Activated T-helper 1 cell treated with anti-CD3 and anti-CD28 coated beads, Interleukin-12 subunit alpha, Interleukin-12 subunit beta, Interleukin-2, Interleukin-4 antibody, amounts not matched to agents 30 ng/mL and 10 ng/mL and 1 ng/mL, durations not matched to agents 14 hours and 24 hours and 36 hours (primary cell): ENCODE measurements around the gene PSD4. TPM values are rescaled to one million over a fixed set of nuclear protein-coding genes. Genes with fewer than 3 reads are reported as not detected.

ENCODE experiments used
- DNase-seq: peaks from one replicate; pipeline ENCODE4 v3.0.0; 2021; ENCODE audit warnings: low spot score
- H3K27ac Mint-ChIP-seq: one replicate; pipeline ENCODE4 v1.8.0; 2021; ENCODE audit warnings: mild to moderate bottlenecking, mixed read lengths
- H3K27me3 Mint-ChIP-seq: one replicate; pipeline ENCODE4 v1.8.0; 2022; ENCODE audit warnings: mild to moderate bottlenecking, moderate library complexity, mixed read lengths; ENCODE audit not compliant: insufficient read depth
- H3K36me3 Mint-ChIP-seq: one replicate; pipeline ENCODE4 v1.8.0; 2021; ENCODE audit warnings: low read depth, mixed read lengths
- H3K4me1 Mint-ChIP-seq: one replicate; pipeline ENCODE4 v1.8.0; 2021; ENCODE audit warnings: low read depth, mixed read lengths
- H3K4me3 Mint-ChIP-seq: one replicate; pipeline ENCODE4 v1.8.0; 2021; ENCODE audit warnings: mild to moderate bottlenecking, moderate library complexity, mixed read lengths
- H3K9me3 Mint-ChIP-seq: one replicate; pipeline ENCODE4 v1.8.0; 2021; ENCODE audit warnings: mixed read lengths
- intact Hi-C: fragments of 100-400 bp; cut with micrococcal nuclease; formaldehyde crosslinking; loops from one replicate; pipeline ENCODE4 v1.15.1; 2024
- total RNA-seq: library from RNA; stranded (reverse); gene quantifications from 2 replicates; pipeline ENCODE4 v1.2.3, GENCODE V29; 2022

Gene PSD4
- total RNA-seq, 1 donor from 2014 or later: 257 TPM

DNA sequence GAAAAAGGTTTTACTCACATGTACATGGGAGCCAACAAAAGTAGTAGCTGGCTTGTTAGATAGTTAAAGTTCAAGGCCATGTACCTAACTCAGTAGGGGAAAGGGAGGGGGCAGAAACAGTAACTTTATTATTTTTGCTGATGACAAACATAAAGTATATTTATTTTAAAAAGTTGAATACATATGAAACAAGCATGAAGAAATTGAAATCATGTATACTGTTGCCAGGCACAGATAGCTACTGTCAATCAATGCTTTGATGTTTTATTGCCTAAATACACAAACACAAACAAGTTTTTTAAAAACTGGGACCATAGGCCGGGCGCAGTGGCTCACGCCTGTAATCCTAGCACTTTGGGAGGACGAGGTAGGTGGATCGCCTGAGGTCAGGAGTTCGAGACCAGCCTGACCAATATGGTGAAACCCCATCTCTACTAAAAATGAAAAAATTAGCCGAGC is 7.6 kb upstream of the PSD4 start:
- peaks cover 46% of the 10 kb centered on the region for H3K4me1 Mint-ChIP-seq
- no peaks in the 10 kb centered on the region for H3K27me3 Mint-ChIP-seq
- peaks cover 8% of the 10 kb centered on the region for H3K9me3 Mint-ChIP-seq
- peaks cover 11% of the 10 kb centered on the region for H3K36me3 Mint-ChIP-seq
- intact Hi-C loops: no loop called here
- H3K4me3 Mint-ChIP-seq: no peak overlapping the region
- H3K27ac Mint-ChIP-seq: peak overlapping the region; percentile 31
- DNase-seq: no peak

DNA sequence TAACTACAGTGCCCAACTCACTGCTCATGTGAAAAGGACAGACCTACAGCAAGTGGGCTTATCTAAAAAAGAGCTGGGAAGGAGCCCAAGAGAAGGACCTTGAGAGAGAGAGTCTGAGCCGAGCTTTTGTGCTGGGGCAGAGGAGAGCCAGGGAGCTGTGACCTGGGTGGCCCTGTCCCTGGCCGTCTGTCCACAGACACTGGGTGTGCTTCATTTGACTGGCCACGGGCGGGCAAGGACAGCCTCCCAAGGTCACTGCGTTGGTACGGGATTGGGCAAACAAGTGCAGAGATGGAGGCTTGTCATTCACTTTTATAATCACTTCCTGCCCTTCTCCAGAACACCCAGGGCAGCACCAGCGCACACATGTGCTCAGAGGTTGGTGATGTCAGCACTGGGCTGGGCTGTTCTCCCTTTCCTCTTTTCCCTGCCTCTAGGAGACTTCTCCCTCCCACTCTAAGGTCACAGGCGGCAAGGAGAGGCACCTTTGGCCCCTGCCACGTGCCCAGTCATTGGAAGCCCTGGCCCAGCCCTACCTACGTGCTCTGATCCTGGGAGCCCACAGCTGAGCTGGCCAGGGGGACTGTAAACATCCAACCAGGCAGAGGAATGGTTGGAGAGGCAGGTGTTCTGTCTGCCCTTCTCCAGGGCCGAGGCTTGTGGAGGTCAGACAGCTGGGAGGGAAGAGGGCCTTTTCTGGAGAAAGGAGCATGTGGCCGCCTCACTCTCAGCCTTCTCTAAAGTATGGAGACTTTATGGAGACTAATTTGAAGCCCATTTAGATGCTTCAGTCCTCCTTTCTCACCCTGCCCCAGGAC is 6.4 kb upstream of the PSD4 start:
- no peaks in the 10 kb centered on the region for H3K27me3 Mint-ChIP-seq
- H3K4me3 Mint-ChIP-seq: peak overlapping the region; percentile 57
- peak; percentile 23 for DNase-seq
- H3K27ac Mint-ChIP-seq: peak overlapping the region; percentile 93
- H3K9me3 Mint-ChIP-seq: peaks cover 10% of the 10 kb centered on the region
- peaks cover 16% of the 10 kb centered on the region for H3K36me3 Mint-ChIP-seq
- intact Hi-C loops: no loop called here
- H3K4me1 Mint-ChIP-seq: peaks cover 55% of the 10 kb centered on the region

DNA sequence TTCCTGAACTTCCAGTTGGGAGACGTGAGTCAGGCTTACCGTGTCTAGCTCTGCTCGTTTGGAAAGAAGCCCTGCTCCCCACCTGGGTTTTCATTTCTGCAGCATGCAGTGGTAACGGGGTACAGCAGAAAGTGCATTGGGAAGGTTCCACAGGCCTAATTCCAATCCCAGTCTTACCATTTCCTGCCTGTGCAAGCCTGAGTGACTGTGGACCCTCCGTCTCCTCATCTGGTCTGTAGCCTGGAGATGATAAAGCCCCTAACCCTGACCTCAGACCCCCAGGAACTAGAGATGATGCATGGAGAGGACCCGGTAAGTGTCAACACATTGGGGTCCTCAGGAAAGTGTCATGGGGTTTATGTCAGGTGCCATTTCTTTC is 5.8 kb upstream of the PSD4 start:
- DNase-seq: no peak
- H3K36me3 Mint-ChIP-seq: peaks cover 18% of the 10 kb centered on the region
- no peaks in the 10 kb centered on the region for H3K27me3 Mint-ChIP-seq
- peaks cover 10% of the 10 kb centered on the region for H3K9me3 Mint-ChIP-seq
- H3K27ac Mint-ChIP-seq: peak overlapping the region; percentile 93
- intact Hi-C loops: no loop called here
- peaks cover 55% of the 10 kb centered on the region for H3K4me1 Mint-ChIP-seq
- H3K4me3 Mint-ChIP-seq: peak overlapping the region; percentile 42

DNA sequence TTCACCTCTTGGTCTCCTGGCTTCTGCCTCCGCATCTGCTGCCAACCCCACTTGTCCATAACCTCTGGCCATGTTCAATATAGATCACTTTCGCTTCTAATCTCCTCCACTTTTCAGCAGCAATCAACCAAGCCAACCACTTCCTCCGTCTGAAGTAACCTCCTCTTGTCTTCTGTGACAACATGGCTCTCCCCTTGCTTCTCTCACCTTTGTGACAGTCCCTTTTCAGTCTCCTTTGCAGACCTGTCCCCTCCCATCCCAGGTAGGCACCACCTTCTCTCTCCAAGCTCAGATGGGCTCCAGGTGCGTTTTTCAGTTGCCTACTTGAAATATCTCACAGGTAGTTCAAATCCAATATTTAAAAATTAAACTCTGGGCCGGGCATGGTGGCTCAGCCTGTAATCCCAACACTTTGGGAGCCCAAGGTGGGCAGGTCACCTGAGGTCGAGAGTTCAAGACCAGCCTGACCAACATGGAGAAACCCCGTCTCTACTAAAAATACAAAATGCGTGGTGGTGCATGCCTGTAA is 4.7 kb upstream of the PSD4 start:
- Mint-ChIP-seq H3K27me3 (no peaks in the 10 kb centered on the region), H3K9me3 (peaks cover 10% of the 10 kb centered on the region), H3K27ac (peak overlapping the region; percentile 93), H3K36me3 (peaks cover 21% of the 10 kb centered on the region), H3K4me1 (peaks cover 63% of the 10 kb centered on the region), H3K4me3 (peak overlapping the region; percentile 42)
- DNase-seq: peak; percentile 25
- intact Hi-C loops: no loop called here

DNA sequence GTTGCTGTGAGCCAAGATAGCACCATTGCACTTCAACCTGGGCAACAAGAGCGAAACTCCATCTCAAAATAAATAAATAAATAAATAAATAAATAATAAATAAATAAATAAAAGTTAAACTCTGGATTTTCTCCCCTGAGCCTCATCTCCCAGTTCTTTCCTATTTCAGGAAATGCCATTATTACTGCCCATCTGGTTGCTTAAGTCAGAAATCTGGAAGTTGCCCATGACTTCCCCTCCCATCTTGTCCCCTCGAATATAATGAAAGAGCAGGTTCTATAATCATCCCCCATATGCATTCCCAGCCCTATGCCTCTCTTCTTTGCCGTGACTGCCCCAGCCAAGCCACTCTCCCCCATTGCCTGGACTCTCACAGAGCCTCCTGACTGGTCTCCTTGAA is 4.2 kb upstream of the PSD4 start:
- Mint-ChIP-seq H3K9me3 (peaks cover 10% of the 10 kb centered on the region), H3K27ac (peak overlapping the region; percentile 62), H3K27me3 (no peaks in the 10 kb centered on the region), H3K36me3 (peaks cover 24% of the 10 kb centered on the region), H3K4me1 (peaks cover 63% of the 10 kb centered on the region), H3K4me3 (peak overlapping the region; percentile 4)
- intact Hi-C loops: no loop called here
- no peak for DNase-seq

DNA sequence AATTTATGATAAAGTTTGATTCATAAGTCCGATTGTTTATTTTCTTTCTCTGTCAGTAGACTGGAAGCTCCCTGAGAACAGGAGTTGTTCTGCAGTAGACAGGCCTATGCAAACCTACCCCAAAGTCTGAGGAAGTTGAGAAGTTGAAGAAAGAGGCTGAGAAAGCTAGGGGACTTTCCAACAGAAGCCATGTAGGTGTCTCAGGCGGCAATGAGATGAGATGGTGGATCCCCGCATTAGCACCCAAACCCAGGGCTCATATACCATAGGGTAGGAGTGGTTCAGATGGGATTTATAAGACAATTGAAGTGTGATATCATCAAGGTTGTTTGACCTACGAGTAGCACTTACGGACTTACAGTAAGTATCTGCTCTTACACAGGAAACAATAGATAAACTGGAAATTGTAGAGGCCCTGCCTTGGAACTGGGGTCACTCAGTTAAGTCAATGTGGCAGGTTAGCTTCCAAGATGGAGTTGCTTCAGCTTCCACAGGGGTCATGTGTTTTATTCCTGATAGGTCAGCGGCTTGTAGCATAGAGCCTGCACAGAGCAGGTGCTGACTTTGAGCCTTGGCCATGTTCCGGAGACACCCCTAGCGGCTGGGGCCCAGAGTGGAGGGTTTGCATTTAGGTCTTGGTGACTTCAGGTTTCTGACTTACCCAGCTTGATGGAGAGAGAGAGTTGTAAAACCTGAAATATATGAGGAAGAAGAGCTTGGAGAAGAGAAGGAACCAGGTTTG is 2.3 kb upstream of the PSD4 start:
- Mint-ChIP-seq H3K27me3 (peaks cover 3% of the 10 kb centered on the region), H3K4me3 (peak overlapping the region; percentile 16), H3K9me3 (peaks cover 10% of the 10 kb centered on the region), H3K27ac (peak overlapping the region; percentile 66), H3K36me3 (peaks cover 34% of the 10 kb centered on the region), H3K4me1 (peaks cover 73% of the 10 kb centered on the region)
- intact Hi-C loops: loop anchor here (2.0 to 10.0 kb wide), 3 partner anchors 67 to 897 kb away; partner anchors contain the start of genes SLC20A1 and ZC3H6
- no peak for DNase-seq

DNA sequence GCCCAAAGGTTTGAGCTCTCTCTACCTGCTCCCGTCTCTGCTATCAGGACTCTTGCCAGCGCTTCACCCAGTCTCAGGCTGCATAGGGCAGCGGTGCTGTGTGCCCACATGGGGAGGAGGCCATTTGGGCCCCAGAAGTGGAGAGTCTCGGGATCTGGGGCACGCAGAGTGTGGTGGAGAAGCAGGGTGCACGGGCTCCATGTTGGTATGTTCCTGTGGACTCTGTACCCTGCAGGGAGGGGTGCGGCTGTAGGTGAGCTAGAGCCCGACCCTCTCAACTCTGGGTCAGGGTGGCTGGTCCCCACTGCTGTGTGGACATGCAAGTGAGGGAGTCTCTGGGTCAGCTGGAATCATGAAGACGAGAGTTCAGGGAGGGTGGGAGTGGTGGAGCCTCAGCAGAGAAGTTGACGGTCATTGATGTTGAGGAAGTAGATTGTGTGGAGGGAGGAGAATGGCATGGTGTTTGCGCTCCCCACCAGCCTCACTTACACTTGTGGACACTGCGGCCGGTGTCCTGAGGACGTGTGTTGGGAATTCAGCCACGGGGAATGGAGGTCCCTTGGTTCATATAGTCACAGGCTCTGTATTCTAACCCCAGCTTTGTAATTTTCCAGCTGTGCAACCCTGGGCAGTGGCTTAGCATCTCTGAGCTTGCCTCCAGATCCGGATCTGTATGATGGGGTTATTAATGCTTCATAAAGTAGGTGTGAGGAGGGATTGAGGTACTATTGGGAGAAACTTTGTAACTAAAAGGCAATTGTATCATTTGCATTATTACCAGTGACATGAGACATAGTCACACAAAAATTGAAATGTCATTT is 840 bp upstream of the PSD4 start:
- Mint-ChIP-seq H3K9me3 (peaks cover 10% of the 10 kb centered on the region), H3K4me1 (peaks cover 72% of the 10 kb centered on the region), H3K4me3 (peak overlapping the region; percentile 89), H3K27me3 (peaks cover 3% of the 10 kb centered on the region), H3K27ac (peak overlapping the region; percentile 93), H3K36me3 (peaks cover 44% of the 10 kb centered on the region)
- intact Hi-C loops: loop anchor here (1.0 to 10.0 kb wide), 6 partner anchors 16 to 898 kb away; partner anchors contain the start of genes CKAP2L, SLC20A1 and ZC3H6
- no peak for DNase-seq

DNA sequence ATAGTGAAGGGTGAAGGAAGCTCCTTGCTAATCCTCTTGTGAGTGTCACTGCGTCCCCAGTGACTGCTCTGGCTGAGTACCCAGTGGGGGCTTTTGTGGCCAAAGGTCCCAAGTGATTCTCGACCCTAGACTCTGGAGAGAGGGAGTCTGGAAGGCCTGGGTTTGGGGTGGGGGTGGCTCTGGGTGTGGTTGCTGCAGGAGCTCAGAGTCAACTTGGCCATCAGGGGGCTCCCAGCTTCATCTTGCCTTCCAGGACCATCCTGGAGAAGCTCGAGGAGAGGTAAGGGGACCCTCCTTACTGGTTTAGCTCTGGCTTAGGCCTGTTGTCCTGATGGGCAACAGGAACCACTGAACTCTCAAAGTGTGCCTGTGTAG is 592 bp downstream of the PSD4 start:
- peaks cover 52% of the 10 kb centered on the region for H3K36me3 Mint-ChIP-seq
- intact Hi-C loops: loop anchor here (2.0 to 10.0 kb wide), 4 partner anchors 60 to 900 kb away; partner anchors contain the start of genes SLC20A1 and ZC3H6

DNA sequence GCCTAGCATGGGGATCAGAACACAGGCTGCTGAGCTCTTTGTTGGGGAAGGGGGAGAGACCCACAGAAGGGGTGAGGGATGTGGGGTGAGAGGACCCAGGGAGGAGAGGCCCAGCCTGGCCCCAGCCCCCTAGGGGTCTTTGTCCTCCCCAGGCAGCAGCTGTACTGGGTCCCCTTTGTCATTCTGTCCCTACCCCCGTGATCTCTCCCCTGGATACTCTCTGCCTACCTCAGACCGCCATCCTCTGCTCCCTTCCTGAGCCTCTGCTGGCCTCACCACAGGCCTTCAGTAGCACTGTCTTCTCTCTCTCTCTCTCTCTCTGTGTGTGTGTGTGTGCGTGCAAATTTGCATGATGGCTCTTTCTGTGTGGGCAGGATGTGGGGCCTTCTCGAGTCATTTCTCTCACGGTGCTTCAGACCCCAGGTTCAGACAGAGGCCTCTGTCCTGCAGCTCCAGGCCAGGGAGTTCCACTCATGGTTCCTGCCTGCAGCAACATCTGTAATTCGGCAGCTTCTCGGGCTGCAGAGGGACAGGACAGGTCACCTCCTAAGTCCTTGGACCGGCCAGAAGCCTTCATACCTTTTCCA is 1.4 kb downstream of the PSD4 start:
- Mint-ChIP-seq H3K27me3 (peaks cover 3% of the 10 kb centered on the region), H3K4me1 (peaks cover 74% of the 10 kb centered on the region), H3K27ac (peak overlapping the region; percentile 93), H3K36me3 (peaks cover 51% of the 10 kb centered on the region), H3K4me3 (peak overlapping the region; percentile 89), H3K9me3 (peaks cover 5% of the 10 kb centered on the region)
- peak; percentile 76 for DNase-seq
- intact Hi-C loops: loop anchor here (1.0 to 10.0 kb wide), 6 partner anchors 24 to 900 kb away; partner anchors contain the start of genes SLC20A1 and ZC3H6

More for the DNA sequence above, 592 bp downstream of the PSD4 start:
- Mint-ChIP-seq H3K9me3 (peaks cover 10% of the 10 kb centered on the region), H3K27me3 (peaks cover 3% of the 10 kb centered on the region), H3K4me1 (peaks cover 72% of the 10 kb centered on the region), H3K4me3 (peak overlapping the region; percentile 89), H3K27ac (peak overlapping the region; percentile 93)
- DNase-seq: no peak

DNA sequence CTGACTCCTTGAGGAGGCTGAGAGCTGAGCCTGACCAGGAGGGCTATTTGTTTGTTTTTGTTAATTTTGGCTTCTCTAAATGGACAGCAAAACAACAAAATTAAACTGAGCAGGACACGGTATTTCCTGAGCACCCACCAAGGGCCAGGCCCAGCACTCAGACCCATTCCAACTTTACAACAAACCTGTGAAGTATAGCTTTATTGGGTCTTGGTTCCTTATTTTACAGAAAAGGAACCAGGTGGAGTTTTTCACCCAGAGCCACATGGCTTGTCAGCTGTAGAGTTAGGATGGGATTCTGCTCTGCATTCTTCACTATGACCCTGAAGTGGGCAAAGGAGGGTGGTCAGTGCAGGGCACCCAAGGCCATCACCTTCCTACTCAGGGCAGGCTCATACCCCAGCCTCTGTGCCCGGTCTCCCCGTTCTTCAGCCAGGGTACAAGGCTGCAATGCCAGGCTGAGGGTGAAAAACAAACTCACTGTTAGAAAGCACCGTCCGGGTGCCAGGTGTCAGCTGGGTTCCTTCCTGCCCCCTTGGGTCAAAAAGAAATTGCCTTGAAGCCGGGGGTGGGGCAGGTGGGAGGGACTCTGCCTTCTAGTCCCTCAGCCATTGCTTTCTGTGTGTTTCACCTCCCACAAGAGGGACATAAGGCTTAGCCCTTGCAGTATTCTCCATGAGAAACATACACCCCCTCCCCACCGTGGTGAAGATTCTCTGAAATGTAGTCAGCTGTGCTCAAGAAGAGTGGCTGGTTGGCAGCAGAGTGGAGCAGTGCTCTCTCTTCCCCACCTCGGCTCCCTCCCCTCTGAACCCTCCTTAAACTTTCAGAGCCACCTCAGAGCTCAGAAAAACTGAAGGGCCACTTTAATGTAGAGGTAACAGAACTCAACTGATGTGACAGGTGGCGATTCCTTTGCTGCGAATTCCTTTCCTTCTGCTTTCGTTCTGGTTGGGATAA is 2.2 kb downstream of the PSD4 start:
- H3K4me3 Mint-ChIP-seq: peak overlapping the region; percentile 89
- intact Hi-C loops: loop anchor here (1.0 to 10.0 kb wide), 6 partner anchors 23 to 901 kb away; partner anchors contain the start of genes SLC20A1 and ZC3H6
- peaks cover 4% of the 10 kb centered on the region for H3K9me3 Mint-ChIP-seq
- peak; percentile 26 for DNase-seq
- peak overlapping the region; percentile 85 for H3K27ac Mint-ChIP-seq
- peaks cover 58% of the 10 kb centered on the region for H3K36me3 Mint-ChIP-seq
- H3K27me3 Mint-ChIP-seq: peaks cover 3% of the 10 kb centered on the region
- peaks cover 81% of the 10 kb centered on the region for H3K4me1 Mint-ChIP-seq
